HG03135 (cell line): ENCODE data around the gene CALCB.
"Not testable (repeated sequence)": the region's sequence is repeated elsewhere in the genome, so short reads cannot be mapped to it uniquely, and the experiment has no call there.

ENCODE experiments used
- ATAC-seq: cut with Tn5 transposase; IDR thresholded peaks from one replicate; pipeline ENCODE4 v1.9.1; 2021; ENCODE audit warnings: mild to moderate bottlenecking, moderate library complexity; ENCODE audit not compliant: unreplicated experiment

CALCB gene, protein sequence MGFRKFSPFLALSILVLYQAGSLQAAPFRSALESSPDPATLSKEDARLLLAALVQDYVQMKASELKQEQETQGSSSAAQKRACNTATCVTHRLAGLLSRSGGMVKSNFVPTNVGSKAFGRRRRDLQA

DNA sequence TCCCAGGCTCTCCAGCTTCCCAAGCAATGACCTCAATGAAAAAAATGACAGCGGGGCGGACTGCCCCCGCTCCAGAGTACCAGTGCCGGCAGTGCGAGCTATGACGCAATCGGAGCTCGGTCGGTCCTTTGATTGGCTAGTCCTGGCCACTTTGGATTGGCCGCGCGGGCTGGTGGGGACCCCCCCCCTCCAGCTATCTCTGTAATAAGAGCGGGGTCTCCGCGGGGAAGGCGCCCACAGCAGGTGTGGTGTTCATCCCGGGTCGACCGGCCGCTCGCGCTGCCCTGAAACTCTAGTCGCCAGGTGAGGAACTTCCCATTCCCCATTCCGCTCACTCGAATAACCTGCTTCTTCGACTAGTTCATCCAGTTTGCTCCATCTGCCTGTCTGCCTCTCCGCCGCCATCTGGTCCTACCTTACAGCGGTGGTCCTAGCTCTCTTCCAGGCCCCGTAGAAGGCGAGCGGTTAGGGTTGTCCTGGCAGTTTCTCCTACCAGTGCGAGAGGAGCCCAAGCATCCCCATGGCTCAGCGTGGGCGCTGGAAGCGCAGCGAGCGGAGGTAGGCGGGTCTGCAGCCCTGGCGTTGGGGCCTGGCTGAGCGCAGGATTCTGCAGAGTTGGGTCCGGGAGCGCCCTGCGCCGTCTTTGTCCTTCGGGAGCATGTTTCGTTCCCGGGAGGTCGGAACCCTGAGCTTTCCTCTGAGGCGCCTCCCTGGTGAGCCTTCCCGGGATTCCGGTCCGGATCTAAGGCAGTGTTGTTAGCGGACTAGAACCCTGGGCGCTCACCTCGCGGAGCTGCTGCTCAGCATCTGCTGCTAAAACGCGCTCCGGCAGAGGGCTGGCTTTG, at the start of gene CALCB:
Gene CALCB, plus strand, starts transcription at position 233 of the 845 bp plus-strand sequence. CDS start 1,126 bp downstream, outside the sequence.
- ATAC-seq = no peak

DNA sequence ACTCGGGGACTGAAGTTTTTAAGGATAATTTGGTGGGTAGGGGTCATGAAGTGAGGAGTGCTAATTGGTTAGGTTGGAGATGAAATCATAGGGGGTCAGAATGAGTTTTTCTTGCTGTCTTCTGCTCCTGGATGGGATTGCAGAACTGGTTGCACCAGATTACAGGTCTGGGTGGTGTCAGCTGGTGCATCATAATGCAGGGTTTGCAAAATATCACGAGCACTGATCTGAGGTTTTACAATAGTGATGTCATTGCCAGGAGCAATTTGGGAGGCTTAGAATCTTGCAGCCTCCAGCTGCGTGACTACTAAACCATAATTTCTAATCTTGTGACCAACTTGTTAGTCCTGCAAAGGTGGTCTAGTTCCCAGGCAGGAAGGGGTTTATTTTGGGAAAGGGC, 46.4 kb upstream of the CALCB start:
- ATAC-seq = no peak

DNA sequence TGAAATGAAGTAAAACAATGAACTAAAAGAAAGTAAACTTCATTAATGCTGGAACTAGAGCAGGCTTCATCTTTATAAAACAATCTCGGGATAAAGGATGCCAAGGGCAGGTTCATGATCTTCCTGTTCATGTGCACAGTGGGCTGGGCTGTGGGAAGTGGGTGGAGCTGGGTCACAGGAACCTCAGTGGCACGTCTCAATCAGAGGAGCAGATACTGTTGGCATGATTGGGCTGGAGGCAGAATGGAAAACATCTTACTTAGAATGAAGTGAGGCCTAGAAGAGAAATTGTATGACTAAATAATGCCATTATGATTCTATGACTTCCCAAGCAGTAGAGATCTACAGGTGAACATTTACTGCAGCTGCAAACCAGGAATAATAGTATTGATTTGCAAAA, 45.4 kb upstream of the CALCB start:
- ATAC-seq = no peak

DNA sequence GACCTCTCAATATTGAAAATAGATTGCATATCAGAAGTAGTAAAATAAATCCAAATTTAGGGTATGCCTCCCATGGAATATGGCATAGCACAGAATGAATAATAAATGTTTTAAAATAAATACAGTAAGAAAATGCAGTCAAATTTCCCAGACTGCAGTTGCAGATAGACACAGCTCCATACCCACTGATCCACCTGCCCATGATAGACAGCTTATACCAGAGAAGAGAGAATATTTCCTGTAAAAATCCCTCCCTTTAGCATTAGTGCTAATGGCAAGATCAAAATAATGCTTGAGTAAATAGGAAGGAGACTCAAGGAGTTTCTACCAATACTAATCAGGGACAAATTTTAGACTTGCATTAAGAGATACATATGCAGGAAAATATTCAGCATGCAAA, 45.0 kb upstream of the CALCB start:
- ATAC-seq = no peak

DNA sequence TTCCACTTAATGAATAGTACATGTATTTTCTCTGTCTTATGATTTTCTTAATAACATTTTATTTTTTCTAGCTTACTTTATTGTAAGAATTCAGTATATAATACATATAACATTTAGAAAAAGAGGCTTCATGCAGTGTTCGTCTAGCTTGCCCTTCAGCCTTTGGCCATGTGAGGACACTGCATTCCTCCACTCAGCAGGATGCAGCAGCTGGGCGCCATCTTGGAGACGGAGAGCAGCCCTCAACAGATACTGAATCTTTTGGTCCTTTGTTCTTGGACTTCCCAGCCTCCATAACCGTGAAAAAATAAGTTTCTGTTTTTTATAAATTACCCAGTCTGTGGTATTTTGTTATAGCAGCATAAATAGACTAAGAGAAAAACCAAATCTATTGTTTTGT, 41.4 kb upstream of the CALCB start:
- not testable (repeated sequence) for ATAC-seq

DNA sequence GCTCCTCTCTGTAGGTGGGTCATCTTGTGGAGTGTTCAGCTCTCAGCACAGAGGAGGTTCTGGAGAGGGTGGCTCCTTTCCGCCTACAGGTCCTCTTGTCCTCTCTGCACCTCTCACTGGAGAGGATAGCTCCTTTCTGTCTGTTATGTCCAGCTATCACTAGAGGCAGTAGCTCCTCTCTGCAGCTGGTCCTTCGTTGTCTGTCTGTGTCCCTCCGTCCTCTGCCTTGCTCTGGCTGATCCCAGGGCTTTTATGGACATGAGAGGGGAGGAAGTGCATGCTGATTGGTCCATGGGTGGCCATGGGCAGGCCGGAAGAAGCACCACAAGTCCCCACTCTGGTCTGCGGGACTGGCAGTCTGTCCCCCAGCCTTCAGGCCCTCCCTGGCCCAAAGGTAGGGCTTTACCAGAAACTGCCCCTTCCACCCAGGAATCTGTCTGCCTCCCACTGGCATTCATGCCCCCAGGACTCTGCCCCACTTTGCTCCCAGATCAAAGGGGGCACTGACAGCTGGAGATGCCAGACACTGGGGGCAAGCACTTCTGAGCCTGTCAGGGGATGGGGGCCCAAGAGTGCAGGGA, 38.6 kb upstream of the CALCB start:
- ATAC-seq = no peak

DNA sequence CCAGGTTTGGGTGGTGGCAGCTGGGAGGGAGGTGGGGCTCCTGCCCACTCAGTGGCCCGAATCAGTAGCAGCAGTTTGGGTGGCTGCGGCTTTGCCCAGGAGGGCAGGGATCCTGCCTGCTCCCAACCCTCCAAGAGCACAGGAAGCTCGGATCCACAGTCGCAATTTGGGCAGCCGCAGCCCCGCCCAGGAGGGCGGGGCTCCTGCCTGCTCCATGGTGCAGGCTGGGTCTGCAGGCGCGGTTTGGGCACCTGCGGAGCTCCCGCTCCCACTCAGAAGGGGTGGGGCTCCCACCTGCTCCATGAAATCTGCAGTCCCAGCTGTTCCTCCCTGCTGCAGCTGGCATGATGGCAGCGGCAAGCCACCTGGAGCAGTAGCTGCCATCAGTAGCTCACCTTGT, 38.1 kb upstream of the CALCB start:
- ATAC-seq = no peak

DNA sequence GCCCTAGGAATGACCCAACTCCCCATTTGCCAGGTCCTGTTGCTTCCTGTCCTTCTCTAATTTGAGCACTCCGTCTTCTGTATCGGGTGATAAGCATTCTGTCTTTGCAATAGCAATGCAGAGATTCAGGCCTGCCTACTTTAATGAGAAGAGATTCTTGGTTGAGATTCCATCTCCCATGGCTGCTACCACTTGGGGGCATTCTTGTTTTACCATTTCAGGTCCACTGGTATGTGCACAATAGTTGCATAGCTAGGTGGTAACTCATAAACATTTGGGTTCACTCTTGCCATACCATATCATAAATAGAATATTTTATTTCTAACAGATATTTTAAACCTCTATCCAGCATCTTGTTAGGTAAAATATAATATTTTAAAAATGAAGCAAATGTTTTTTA, 34.4 kb upstream of the CALCB start:
- no peak for ATAC-seq

DNA sequence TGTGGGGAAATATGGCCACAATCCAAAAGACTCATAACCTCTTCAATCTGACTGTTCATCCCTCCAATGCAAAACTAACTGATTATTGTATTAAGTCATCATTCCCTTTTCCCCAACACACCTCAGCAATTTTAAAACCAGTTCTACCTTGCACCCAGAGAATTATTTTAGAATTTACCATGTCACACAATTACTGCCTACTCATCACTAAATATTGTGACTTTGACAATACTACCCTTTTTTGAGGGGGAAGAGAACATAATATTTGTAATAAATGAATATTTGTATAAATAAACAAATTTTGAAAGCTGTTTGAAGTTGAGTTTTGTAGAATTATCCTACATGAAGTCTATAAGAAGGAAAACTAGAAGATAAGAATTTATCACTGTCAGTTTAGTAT, 28.2 kb upstream of the CALCB start:
- ATAC-seq = no peak

DNA sequence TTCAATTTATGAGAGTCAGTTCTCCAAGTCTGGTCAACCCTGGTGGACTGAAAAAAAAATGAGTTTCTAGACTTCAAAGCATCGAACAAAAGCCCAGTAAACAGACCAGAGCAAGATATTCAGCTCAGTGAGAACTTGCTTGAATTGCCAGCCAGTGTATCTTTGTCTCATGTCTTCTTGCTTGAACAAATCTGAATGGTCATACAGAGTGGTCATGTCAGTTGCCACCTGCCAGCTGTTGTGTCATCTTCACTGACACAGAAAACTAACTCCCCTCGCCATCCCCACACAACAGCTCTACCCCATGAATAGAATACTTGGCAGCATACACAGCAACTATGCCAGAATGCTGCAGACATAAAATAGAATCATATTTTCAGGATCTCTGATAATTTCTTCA, 27.5 kb upstream of the CALCB start:
- no peak for ATAC-seq

DNA sequence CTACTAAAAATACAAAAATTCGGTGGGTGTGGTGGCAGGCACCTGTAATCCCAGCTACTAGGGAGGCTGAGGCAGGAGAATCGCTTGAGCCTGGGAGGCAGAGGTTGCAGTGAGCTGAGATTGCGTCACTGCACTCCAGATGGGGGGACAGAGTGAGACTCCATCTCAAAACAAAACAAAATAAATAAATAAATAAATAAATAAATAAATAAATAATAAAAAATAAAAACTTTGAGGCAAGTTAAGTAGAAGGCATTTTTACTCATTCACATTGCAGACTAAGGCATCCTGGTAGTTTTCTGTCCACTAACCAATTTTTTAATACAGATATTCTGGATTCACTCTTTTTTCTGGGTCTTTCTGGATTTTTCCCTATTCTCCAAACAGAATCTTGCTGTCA, 26.7 kb upstream of the CALCB start:
- ATAC-seq = not testable (repeated sequence)

DNA sequence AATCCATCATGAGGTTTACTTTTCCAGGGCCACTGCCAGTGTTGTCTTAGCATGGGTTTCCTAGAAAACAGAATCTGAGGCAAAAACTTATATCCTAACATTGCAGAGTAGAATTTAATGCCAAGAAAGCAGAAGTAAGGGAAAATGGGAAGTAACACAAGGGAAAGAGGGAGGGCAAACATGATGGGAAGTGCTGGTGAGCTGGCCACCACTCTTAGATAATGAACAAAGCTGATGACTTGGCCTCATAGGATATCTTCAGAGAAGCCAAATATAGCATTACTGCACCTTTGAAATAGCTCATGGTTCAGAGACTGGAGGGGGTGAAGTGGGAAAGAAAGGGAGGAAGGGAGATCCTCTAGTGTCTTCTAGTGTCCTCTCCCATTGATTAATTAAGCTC, 24.8 kb upstream of the CALCB start:
- no peak for ATAC-seq

DNA sequence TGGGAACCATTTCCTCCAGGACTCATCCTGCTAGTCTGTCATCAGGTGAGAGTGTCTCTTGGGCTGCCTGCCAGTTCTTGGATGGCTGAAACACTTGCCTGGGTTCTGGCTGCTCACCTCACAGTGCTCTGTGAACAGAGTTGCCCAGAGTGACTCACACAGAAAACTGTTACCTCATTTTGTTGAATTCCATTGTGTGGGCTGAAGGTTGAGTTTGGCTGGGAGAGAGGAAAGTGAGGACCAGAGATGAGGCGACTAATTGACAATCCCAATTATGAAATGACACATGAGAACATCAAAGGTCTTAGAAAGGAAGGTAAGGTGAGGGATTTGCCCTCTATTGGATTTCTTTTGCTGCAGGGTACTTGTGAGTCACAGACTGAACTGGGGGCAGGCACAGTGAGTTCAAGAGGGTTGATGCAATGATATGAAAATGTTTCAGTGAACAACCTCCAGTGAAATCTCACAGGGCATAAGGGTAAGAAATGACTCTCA, 20.2 kb upstream of the CALCB start:
- no peak for ATAC-seq

DNA sequence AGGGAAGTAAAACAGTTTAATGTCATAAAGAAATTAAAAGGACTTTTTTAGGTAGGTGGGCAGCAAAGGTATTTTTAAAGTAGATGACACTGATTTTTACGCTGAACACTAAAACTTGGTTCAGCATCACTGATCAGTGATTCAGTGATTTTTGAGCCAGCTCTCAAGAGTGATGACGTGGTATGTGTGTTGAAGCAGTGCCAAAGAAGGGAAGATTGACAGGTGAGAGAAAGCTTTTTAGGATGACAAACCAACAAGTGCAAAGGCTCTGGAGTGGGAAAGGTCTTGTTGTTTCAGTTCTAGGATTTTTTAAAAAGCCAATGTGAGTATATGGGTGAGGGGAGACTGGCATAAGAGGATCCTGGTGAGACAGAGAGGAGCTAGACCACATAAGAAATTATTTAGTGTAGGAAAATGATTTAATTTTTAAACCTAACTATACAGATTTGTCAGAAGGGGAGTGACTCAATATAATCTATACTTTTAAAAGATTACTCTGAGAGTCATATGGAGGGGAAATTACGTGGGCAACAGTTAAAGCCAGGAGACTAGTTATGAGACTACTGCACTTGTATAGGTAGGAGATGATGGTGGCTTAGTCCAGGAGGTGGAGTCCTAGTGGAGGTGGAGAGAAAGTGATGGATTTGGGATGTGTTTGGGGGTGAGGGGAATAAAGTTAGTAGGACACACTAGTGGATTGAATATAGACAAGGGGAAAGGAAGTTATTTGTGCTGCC, 17.6 kb upstream of the CALCB start:
- no peak for ATAC-seq

DNA sequence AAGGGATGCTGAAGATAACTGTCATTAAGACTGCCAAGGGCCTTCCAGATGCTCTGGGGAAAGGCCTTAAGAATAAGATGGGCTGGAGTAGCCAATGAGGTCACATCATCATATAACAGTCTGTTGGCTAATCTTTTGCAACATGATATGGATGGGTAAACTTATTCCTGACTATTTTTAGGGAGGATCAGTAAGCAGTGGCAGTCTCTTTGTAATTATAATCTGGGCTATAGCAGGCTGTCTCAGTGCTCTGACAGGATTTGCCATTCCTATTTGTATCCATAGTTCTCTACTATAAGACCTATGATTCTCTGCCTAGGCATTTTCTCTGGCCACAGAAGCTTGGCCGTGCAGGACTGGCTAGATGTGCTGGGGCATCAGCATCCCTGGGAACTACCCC, 16.1 kb upstream of the CALCB start:
- ATAC-seq = no peak

DNA sequence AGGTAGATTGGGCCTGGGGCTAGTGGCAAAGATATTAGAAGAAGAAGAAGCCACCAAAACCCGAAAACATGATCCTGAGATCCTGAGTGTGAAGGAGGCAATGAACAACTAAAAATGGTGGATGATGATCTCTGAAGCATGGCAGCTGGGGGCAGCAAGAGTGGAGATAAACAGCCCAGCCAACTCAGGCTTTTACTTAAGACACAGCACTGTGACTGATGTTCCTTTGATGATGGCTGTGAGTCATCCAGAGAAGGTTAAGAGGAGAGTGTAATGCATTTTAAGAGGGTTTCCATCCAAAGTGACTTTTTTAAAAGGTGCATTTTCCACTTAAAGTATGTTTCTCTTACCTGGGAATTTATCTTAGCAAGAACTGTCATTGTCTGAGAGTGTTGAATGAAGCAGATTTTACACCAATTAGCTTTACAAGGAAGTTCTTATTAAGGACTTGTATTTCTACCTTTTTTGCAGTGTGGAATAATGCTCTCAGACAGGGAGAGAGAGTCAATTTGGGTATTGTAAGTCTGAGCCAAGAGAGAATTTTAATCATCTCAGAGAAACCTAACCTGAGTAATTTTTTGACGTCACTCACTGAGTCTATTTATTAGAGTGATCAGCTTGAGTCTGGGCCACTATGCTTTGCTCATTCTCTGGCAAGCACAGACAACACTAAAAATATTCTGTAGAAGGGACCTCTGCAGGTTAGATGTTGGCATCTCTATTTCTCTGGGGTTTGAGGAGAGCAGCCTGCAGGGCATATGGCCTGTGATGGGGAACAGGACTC, 14.1 kb upstream of the CALCB start:
- ATAC-seq = no peak

DNA sequence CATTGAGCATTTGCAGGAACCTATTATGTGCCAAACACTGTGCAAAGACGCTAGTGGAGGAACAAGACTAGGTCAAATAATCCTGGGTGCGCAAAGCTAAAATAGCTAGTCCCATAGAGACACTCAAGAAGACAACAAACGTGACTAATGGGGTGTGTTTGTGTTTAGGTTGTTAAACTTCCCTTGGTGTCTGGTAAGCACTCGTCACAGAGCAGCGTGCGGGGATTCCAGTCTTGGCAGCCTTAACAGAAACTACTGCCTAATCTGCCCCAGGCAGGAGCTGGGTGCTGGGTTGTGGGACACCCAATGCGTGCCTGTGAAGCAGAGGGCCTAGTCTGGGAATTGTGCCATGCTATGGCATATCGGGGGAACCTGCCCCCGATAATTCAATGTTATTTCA, 10.8 kb upstream of the CALCB start:
- no peak for ATAC-seq

DNA sequence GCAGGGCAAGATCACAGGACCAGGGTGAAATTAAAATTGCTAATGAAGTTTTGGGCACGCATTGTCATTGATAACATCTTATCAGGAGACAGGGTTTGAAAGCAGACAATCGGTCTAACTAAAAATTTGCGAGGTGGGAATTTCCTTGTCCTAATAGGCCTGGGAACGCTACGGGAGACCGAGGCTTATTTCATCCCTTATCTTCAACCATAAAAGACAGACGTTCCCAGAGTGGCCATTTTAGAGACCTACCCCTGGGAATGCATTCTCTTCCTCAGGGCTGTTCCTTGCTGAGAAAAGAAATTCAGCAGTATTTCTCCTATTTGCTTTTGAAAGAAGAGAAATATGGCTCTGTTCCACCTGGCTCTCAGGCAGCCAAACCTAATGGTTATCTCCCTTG, 3.6 kb upstream of the CALCB start:
- ATAC-seq = not testable (repeated sequence)

DNA sequence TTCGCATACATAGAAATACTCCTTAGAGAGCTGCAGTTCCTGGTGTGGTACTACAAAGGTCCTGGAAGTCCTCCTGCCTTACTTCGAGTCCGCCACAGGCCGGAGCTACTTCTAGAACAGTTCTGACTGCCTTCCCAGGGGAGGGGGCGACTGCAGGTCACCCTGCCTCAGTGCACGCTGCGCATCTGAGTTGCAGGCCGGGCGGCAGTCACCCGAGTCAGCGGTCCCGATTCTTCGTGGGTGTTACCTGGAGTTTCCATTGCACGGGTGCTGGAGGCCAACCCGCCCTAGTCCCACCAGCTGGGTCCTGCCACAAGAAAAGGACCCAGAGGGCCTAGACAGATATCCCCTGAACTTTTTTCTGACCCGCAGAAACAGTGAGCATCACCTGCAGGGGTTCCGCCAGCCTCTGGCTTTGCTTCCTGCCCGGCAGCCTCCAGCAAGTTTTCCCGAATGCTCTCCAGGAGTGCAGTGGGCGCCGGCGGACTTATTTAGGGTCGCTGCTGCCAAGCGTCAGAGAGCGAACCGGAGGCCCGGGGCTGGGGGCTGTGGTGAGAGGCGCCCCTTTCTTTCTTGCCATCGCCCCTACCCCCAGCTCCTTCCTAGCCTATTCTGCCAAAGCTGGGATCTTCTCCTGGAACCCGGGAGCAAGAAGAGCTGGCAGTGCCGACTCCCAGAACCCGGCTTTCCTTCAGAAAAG, 1.7 kb upstream of the CALCB start:
- no peak for ATAC-seq

DNA sequence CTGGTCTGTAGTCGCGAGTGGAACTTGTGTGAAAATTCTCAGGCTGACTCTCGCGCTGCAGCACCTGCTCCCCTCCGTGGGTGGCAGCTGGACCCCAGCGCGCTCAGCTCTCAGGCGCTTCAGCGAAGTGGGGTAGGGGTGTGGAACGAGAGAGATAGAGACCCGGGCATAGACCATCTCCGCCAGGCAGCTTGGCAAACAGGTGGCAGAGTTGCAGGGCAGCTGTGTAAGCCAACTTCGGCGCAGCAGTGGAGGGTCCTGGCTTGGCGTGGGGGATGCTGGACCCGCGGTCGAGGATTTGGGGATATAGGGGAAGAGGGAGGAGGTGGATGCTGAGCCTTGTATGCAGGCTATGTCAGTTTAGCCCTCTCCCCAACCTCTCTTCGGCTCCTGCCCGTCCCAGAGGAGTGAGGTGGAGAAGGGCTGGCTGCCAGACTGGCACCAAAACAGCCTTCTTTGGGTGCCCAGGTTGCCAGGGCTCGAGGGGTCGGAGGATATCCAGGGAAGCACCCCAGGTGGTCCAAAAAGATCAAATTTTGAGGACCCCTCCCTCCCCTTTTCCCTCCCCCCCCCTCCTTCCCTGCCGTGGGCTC, 746 bp upstream of the CALCB start:
- ATAC-seq = no peak
